Bronchial smooth muscle cell (primary cell): ENCODE results near the gene ZFP1. TPM values are rescaled to one million over a fixed set of nuclear protein-coding genes. Genes with fewer than 3 reads are reported as not detected.

ENCODE experiments used
- total RNA-seq: library from RNA; depleted of rRNA; stranded (reverse); fragments of >200 nt; gene quantifications from 2 replicates; pipeline ENCODE4 v1.2.1, GENCODE V29; 2014

The ZFP1 gene
- 5.2 and 7.1 TPM in 2 replicates for total RNA-seq

GRCh38 chr16:75148311-75149195 is at the start of gene ZFP1:
Gene ZFP1, plus strand, starts transcription at chr16:75148524. Its CDS starts 4,428 bp downstream, at chr16:75152952.

DNA sequence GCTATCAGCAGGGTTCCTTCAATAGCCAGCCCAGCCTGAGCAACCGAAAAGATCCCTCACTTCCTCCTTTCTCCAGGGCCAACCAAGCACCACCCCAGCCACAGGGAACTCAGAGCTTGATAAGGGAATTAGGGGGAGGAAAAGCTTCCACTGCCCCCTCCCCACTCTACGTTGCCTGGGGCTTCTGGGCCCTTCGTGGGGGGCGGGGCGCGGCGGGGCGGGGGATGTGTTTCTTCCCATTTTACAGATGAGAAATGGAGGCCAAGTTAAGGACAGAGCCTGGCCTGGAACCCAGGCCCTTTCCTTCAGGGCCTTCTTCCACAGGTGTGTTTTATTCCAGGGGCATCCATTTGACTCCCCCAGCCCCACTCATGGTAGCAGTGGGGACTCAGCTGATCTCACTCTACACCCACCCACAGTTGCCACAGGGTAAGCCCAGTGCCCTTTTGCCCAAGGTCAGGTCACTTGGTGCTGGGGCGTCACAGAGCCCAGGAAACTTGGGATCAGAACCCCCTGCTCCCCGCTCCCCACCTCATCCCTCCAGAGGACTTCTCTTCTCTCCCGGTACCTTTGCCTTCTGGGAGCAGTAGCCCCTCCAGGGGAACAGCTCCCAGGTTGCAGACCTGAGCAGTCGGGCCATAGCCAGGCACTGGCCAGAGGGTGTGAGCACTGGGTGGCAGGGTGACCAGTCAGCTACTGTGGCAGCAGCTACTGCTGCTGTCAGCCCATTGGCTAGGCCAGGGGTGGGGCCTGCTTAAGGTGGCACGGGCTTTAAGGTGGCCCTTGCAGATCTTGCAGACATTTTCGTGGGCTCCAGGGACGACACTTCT is 32.0 kb upstream of the ZFP1 start, which contains the start of gene LDHD:
Gene LDHD, minus strand, starts transcription at position 700 of the 830 bp plus-strand sequence. Its CDS starts 60 bp downstream, at position 640.

DNA sequence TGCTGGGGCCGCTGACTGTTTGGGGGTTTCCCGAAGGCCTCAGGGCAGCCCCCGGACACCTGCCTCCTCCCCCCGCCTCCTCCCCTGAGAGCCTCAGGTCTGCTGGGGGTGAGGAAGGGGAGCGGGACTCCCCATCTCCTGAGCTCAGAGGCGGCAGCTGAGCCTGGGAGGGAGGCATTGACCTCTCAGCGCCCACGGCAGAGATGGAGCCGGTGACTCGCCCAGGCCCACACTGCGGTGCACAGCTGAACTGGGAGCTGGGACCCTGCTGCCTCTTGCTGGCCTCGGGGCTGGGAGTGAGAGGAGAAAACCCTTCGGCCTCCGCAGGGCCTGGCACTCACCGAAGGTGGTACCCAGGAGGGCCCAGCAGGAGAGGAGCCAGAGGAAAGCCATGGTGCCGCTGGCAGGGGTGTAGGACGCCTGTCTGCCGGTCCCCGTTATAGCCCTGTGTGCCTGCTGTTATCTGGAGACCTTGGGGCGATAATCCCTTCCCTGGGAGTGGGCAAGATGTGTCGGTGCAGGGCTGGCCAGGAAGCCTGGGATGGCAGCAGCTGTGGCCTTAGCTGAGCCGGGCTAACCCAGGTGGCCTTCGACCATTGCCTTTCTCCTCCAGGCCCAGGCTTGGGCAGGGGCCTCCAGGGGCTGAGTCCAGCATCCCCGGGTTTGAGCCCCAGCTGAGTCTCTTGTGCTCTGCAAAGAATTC is 58.6 kb downstream of the ZFP1 start, which contains the start of gene CTRB2:
Gene CTRB2, minus strand, starts transcription at position 413 of the 703 bp plus-strand sequence. Its CDS starts 20 bp downstream, at position 393.

GRCh38 chr16:75218256-75219076 is 70.1 kb downstream of the ZFP1 start, which contains the start of gene CTRB1:
Gene CTRB1, plus strand, starts transcription at chr16:75218988. Its CDS starts 20 bp downstream, at chr16:75219008.

Other genes starting within 250 kb of the ZFP1 start
- gene WDR59, start 163.4 kb upstream of the ZFP1 start, total RNA-seq, result 14.5 and 17.9 TPM in 2 replicates
- 8.7 and 14.9 TPM in 2 replicates for gene ZNRF1, start 149.5 kb upstream of the ZFP1 start, total RNA-seq
- gene LDHD, start 31.7 kb upstream of the ZFP1 start, total RNA-seq, result 0.43 and 2.5 TPM in 2 replicates
- gene CTRB2, start 58.6 kb downstream of the ZFP1 start, total RNA-seq, result not detected in 2 replicates
- gene CTRB1, start 70.5 kb downstream of the ZFP1 start, total RNA-seq, result not detected in 2 replicates
- 17.5 and 18.5 TPM in 2 replicates for gene BCAR1, start 103.1 kb downstream of the ZFP1 start, total RNA-seq